Kasumi-1 (cell line): ENCODE data around the gene GLT1D1.
A peak's percentile ranks its signal among the peaks of the same experiment; 100 is the strongest.

Experiments used
- DNase-seq, 2 experiments: peaks; one replicate each; lab custom pipeline; 2025; lab: John Stamatoyannopoulos, UW

GLT1D1 gene

DNA sequence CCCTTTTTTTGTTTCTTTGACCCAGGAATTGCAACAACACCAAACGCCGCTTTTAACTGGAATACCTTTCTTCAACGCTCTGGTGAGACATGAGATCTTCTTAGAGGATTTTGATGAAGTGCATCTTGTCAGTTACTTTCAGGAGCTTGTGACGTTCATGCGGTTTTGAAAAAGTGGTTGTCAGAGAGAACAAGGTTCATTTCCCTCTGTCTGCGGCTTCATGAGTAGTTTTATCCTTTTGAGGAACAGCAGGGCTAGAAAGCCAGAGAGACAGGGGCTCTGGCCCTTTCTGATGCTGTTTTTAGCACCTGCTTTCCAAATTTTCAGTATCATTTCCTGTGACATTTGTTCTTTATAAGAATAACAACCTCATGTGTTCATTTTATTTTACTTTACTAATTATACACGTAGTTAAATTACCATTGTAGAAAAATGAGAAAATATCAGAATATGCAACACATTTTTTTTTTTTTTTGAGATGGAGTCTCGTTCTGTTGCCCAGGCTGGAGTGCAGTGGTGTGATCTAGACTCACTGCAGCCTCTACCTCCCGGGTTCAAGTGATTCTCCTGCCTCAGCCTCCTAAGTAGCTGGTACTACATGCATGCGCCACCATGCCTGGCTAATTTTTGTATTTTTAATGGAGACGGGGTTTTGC, 61.8 kb downstream of the GLT1D1 start:
- peak; percentile 2 to 23 for DNase-seq

GRCh38 chr12:128916425-128916824, 63.1 kb downstream of the GLT1D1 start:
- no peak for DNase-seq

DNA sequence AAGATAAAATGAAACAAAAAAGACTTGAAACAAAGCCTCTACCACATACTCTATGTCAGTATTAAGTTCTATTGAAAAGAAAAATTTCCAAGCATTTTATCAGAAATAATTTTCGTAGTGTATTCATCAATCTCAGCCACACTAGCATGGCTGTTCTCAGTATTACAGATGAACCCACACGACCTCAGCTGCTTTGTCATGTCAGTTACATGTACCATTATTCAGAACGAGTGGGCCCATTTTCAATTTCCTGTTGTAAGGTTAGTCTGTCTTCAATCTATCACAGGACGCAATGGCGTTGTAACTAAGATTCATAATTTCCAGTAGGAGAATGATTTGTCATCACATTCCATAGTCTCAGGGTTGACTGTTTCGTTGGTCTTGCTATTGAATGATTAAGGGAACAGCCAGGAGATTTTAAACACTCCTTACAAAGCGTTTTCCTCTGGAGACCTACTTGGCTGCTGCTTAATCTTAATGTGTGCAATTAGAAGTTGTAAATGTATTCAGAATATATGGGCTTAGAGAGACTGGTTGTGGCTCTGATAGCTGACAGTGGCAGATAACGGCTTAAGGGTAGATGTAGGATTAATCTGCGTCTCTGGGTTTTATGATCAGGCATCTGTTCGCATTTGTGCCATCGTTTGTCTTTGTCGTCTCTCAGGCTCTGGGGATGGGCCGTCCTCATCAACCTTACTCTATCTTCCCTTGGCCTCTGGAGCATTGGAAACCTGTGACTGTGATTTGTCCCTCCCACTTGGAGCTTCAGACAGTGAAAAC, 65.4 kb downstream of the GLT1D1 start:
- no peak for DNase-seq

DNA sequence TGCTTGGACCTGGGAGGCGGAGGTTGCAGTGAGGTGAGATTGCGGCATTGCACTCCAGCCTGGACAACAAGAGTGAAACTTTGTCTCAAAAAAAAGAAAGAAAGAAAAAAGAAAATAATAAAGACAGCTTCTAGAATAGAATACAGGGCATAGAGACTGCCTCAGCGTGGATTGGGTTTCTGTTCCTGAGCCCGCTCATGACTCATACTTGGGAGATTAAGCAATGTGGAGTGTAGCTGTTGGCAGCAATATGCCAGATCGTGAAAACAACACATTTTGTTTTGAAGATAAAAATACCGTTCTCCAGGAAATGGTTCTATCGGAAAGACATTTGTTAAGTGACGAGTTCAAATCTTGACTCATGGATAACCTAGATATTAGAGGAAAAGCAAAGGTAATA, 67.2 kb downstream of the GLT1D1 start:
- DNase-seq = no peak

- no peak for DNase-seq
Measured at GRCh38 chr12:128928361-128928760, 75.1 kb downstream of the GLT1D1 start.

- no peak for DNase-seq
Measured at GRCh38 chr12:128929057-128929456, 75.8 kb downstream of the GLT1D1 start.

GRCh38 chr12:128930606-128931005, 77.3 kb downstream of the GLT1D1 start:
- no peak for DNase-seq

DNA sequence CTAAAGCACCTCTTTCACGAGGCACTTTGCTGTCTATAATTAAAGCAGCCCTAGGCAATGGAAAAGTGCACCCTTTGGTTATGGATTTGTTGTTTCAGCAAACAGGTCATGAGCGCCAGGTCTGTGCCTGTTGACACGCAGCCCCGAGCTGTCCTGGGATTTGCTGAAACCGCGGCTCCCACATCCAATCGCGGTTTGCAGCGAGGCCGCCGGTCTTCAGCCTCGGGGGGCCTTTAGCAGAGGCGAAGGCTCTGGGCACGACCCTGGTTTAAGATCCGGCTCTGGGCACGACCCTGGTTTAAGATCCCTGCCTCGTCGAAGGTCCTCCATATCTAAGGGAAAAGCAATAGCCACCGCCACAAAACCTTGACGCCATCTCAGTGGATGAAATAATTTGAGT, 79.2 kb downstream of the GLT1D1 start:
- no peak for DNase-seq

- no peak for DNase-seq
Measured at GRCh38 chr12:128933039-128933438, 79.8 kb downstream of the GLT1D1 start.

DNA sequence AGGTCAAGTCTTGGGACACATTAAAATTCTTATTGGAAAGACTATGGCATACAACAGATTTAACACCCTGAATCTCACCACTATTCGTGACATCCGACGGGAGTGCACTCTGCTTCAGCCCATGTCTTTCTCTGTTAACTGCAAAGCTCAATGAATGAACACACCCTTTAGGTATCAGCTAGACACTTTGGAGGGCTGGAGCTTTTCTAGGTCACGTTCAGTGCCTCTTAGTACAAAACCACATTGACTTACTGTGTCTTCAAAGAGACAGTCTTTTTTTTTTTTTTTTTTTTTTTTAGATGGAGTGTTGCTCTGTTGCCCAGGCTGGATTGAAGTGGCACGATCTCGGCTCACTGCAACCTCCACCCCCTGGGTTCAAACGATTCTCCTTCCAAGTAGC, 80.6 kb downstream of the GLT1D1 start:
- DNase-seq = no peak

DNA sequence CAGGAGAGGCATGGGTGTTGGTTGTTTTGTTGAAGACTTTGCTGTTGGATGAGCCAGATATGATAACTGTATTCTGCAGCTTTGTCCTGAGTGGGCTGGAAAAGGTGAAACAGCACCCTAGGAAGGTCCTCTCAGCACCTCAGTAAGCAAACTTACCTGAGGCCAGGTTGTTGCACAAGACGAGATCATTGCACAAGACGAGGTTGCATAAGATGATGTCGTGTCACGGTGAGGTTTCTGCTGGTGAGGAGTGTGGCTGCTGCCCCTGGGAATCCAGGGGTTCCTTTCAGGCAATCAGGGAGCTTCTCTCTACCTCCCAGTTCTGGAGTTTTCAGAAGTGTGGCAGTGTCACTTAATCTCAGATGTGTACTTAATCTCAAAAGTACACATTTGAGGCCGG, 85.6 kb downstream of the GLT1D1 start:
- no peak for DNase-seq

GRCh38 chr12:128940090-128940888, 87.0 kb downstream of the GLT1D1 start:
- DNase-seq = no peak

DNA sequence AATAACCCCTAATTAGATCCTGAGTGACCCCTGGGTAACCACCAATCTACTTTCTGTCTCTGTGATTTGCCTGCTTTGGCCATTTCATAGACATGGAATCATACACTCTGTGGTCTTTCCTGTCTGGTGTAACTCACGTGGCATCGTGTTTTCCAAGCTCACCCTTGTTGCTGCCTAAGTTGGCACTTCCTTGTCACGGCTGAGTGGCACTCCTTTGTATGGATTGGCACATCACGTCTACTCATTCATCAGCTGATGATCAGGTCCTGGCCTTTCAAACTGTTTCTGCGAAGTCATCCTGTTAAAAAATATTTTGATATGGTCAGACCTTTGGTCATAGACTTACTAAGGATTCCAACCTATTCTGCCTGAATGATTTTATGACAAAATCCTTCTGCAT, 87.7 kb downstream of the GLT1D1 start:
- no peak for DNase-seq

- DNase-seq = no peak
Measured at GRCh38 chr12:128942960-128943477, 89.7 kb downstream of the GLT1D1 start.

GRCh38 chr12:128944956-128945355, 91.7 kb downstream of the GLT1D1 start:
- no peak for DNase-seq

- no peak for DNase-seq
Measured at GRCh38 chr12:128947209-128947608, 93.9 kb downstream of the GLT1D1 start.

DNA sequence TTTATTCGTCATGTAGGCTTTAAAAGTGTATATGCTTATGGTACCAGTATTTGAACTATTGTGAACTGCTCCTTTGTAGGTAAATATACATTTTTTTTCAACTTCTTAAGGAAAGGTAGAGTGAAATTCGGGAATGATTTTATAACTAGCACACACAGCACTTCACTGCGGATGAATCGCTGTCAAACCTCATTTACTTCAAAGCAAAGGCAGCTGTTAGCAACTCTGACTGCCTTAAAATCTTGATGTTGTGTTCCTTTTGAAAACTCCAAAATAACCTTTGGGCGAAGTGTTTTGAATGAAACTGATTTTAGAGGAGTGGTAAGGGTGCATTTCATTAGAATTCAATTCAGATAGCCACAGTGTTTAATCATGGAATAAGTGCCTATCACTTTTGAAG, 95.8 kb downstream of the GLT1D1 start:
- DNase-seq = no peak

DNA sequence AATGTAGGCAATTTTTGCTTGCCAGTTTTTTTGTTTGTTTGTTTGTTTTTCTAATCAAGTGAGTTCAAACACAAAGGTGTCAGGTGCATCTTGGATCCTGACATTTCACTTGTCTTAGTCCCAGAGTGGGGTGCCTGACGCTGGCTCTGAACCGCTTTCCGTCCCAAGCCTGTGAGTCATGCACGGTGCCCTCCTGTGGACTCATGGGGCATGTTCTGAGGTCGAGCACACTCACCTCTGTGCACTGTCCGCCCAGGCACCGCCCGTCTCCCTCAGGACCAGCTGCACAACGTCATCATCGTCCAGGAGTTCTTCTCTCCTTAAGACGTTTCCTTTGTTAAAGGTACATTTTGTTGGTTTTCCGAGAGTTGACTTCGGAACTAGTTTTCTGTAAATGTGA, 98.2 kb downstream of the GLT1D1 start:
- no peak for DNase-seq

GRCh38 chr12:128956755-128957154, 103.5 kb downstream of the GLT1D1 start:
- DNase-seq = no peak

GRCh38 chr12:128959901-128960300, 106.6 kb downstream of the GLT1D1 start:
- no peak for DNase-seq

DNA sequence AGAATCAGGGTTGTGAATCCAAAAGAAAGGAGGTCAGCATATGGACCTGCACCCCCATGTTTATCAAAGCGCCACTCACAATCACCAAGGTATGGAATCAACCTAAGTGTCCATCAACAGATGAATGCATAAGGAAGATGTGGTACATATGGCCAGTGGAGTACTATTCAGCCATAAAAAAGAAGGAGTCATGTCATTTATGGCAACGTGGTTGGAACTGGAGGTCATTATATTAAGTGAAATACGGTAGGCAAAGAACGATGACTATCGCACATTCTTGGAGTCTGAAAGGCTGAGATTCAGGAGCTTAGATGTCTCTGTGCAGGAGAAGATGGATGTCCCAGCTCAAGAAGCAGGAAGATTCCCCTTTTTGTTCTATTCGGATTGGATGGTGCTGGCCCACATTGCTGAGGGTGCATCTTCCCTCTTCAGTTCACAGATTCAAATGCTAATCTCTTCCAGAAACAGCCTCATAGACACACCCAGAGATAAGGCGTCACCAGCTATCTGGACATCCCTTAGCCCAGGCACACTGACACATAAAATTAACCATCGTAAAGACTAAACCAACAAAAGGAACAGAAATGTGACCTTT, 108.1 kb downstream of the GLT1D1 start:
- no peak for DNase-seq

DNA sequence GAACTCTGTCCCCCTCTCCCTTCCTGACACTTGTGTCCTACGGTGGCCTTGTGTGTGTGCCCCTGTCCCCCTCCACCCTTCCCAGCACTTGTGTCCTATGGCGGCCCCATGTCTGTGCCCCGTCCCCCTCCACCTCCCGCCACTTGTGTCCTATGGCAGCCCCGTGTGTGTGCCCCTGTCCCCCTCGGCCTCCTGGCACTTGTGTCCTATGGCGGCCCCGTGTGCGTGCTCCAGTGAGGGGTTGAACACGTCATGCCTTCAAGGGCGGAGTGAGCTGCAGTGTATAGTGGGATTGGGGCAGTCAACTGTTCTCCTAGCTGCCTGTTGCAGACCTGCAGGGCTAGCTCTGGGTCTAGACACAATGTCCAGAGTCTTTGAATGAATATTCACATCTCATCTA, 108.7 kb downstream of the GLT1D1 start:
- DNase-seq = no peak
